ENCODE data around the gene PIP5K1B.

PIP5K1B gene

DNA sequence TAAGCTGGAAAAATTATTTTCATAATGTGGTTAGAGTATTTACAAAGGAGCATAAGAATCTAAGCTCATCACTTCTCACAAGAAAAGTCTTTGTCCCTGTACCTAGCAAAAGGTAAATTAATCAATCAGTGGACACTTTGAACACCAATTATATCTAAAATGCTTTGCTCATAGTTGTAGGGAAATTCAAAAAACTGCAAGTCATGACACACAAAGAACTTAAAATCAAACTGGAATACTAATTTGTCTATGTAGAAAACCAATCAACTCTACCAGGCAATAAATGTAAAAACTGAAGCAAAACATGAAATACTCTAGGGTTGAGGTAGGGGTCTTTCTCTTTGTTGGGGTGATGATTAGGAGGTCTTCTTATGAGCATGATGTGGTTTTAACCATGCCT is 173.4 kb downstream of the PIP5K1B start:
- no peak overlapping the region for H2AK5ac ChIP-seq (ENCODE audit: low read depth, low read length)
- H2AFZ ChIP-seq (ENCODE audit: low read length): no peak overlapping the region
- no peak overlapping the region for H4K91ac ChIP-seq (ENCODE audit: low read depth, low read length, poor library complexity)
- no peak overlapping the region for H3K23ac ChIP-seq (ENCODE audit: low read depth, low read length, poor library complexity)
- no peak overlapping the region for H2BK5ac ChIP-seq (ENCODE audit: low read length)
- no peaks in the 10 kb centered on the region for H3K9me3 ChIP-seq (replicated peaks in 1 of 2; ENCODE audit: control insufficient read depth in 2 of 2, insufficient read depth in 1 of 2, low read depth in 1 of 2, low read length in 2 of 2)
- H2BK120ac ChIP-seq (ENCODE audit: low read depth, low read length): no peak overlapping the region
- DNase-seq (ENCODE audit: low spot score): no peak
- H3K14ac ChIP-seq (ENCODE audit: low read length): no peak overlapping the region
- no peaks in the 10 kb centered on the region for H3K27me3 ChIP-seq (ENCODE audit: control insufficient read depth in 3 of 3, insufficient read depth in 3 of 3, low read depth in 1 of 3, low read length in 3 of 3)
- H3K4me2 ChIP-seq (ENCODE audit: insufficient read depth, low read length, poor library complexity, severe bottlenecking): no peak overlapping the region
- no peak overlapping the region for H3K4me3 ChIP-seq (ENCODE audit: low read length in 2 of 2)
- H2BK12ac ChIP-seq (ENCODE audit: low read length): no peak overlapping the region
- H3K36me3 ChIP-seq (replicated peaks in 1 of 2; ENCODE audit: control insufficient read depth in 2 of 2, insufficient read depth in 2 of 2, low read length in 2 of 2): peaks cover 0 to 60% of the 10 kb centered on the region in 2 donors
- H3K27ac ChIP-seq (replicated peaks; ENCODE audit: low read length): no peak overlapping the region
- no peak overlapping the region for H3K4ac ChIP-seq (ENCODE audit: low read length)
- H3K79me1 ChIP-seq (ENCODE audit: low read depth, low read length): no peaks in the 10 kb centered on the region
- H4K8ac ChIP-seq (ENCODE audit: low read depth, low read length): no peak overlapping the region
- H3K4me1 ChIP-seq (ENCODE audit: control insufficient read depth in 2 of 2, insufficient read depth in 1 of 2, low read depth in 1 of 2, low read length in 2 of 2): peaks cover 1 to 13% of the 10 kb centered on the region in 2 donors
- no peak overlapping the region for H3K9ac ChIP-seq (ENCODE audit: low read depth, low read length, poor library complexity)
- H2BK15ac ChIP-seq (ENCODE audit: low read length): no peak overlapping the region
- H3K18ac ChIP-seq (ENCODE audit: low read length): no peak overlapping the region

DNA sequence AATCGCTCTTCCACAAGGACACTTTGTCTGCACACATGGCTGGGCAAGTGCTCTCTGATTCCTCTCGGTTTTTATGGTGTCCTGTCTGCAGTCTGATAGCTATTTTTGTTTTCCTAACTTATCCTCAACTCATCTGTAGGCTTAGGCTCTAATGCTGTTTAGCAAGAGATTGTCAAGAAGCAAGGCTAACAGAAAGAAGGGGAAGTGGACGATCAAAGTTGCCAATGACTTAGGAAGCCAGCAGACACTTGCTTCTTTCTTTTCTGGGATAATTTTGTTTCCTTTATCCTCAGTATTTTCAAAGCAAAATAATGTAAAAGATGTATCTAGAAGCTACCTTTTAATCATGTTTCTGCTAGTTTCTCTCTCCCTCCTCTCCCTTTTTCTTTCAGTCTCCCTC is 178.2 kb downstream of the PIP5K1B start:
- peaks cover 0 to 65% of the 10 kb centered on the region in 2 donors for H3K36me3 ChIP-seq (replicated peaks in 1 of 2; ENCODE audit: control insufficient read depth in 2 of 2, insufficient read depth in 2 of 2, low read length in 2 of 2)
- H3K79me1 ChIP-seq (ENCODE audit: low read depth, low read length): no peaks in the 10 kb centered on the region
- H2BK5ac ChIP-seq (ENCODE audit: low read length): no peak overlapping the region
- H2BK120ac ChIP-seq (ENCODE audit: low read depth, low read length): no peak overlapping the region
- H2BK15ac ChIP-seq (ENCODE audit: low read length): no peak overlapping the region
- no CpG with 5 or more reads among the region's 3 CpGs for WGBS, 2 donors (ENCODE audit: extremely low coverage in 2 of 2, insufficient read length in 2 of 2, insufficient replicate concordance in 1 of 2)
- no peak overlapping the region for H3K27ac ChIP-seq (replicated peaks; ENCODE audit: low read length)
- H2AK5ac ChIP-seq (ENCODE audit: low read depth, low read length): no peak overlapping the region
- H3K18ac ChIP-seq (ENCODE audit: low read length): no peak overlapping the region
- H2AFZ ChIP-seq (ENCODE audit: low read length): no peak overlapping the region
- H4K8ac ChIP-seq (ENCODE audit: low read depth, low read length): no peak overlapping the region
- DNase-seq (ENCODE audit: low spot score): no peak
- H3K14ac ChIP-seq (ENCODE audit: low read length): no peak overlapping the region
- no peak overlapping the region for H3K4me2 ChIP-seq (ENCODE audit: insufficient read depth, low read length, poor library complexity, severe bottlenecking)
- no peaks in the 10 kb centered on the region for H3K27me3 ChIP-seq (ENCODE audit: control insufficient read depth in 3 of 3, insufficient read depth in 3 of 3, low read depth in 1 of 3, low read length in 3 of 3)
- H4K91ac ChIP-seq (ENCODE audit: low read depth, low read length, poor library complexity): no peak overlapping the region
- no peak overlapping the region for H3K4ac ChIP-seq (ENCODE audit: low read length)
- peaks cover 0 to 1% of the 10 kb centered on the region in 2 donors for H3K4me1 ChIP-seq (ENCODE audit: control insufficient read depth in 2 of 2, insufficient read depth in 1 of 2, low read depth in 1 of 2, low read length in 2 of 2)
- no peak overlapping the region for H3K23ac ChIP-seq (ENCODE audit: low read depth, low read length, poor library complexity)
- H3K4me3 ChIP-seq (ENCODE audit: low read length in 2 of 2): no peak overlapping the region
- H2BK12ac ChIP-seq (ENCODE audit: low read length): no peak overlapping the region
- no peak overlapping the region for H3K9ac ChIP-seq (ENCODE audit: low read depth, low read length, poor library complexity)
- no peaks in the 10 kb centered on the region for H3K9me3 ChIP-seq (replicated peaks in 1 of 2; ENCODE audit: control insufficient read depth in 2 of 2, insufficient read depth in 1 of 2, low read depth in 1 of 2, low read length in 2 of 2)

DNA sequence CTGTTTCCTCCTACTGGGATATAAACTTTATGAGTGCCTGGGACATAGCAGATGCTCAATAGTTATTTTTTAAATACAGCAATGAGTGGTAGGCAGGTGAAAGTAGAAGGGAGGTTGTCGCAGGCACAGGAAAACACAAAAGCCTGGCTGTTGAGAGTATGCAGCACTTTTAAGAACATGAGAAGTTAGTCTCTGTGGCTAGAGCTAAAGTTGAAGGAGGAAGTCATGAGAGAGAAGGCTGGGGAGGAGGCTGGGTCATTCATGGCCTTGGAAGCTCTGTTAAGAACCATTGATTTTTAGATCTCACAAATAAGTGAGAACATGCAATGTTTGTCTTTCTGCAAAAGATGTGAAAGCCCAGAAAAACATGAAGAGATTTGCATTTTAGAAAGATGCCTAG is 182.2 kb downstream of the PIP5K1B start:
- WGBS, 2 donors (ENCODE audit: extremely low coverage in 2 of 2, insufficient read length in 2 of 2, insufficient replicate concordance in 1 of 2): no CpG with 5 or more reads among the region's 1 CpG
- DNase-seq (ENCODE audit: low spot score): no peak

DNA sequence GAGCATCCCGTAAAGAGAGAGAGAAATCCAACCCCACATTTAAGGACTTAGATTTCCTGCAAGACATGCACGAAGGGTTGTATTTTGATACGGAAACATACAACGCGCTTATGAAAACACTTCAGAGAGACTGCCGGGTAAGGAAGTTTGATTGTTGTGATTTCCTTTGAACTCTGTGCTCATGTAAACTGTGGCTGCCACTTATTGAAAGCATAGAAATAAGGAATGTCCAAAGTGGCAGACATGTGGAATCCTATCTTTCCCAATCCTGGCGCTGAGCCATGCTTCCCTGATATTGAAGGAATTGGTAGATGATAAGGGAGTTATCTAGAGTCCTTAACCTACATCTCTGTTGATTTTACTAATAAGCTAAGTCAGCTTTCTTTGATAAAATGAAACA is 189.5 kb downstream of the PIP5K1B start:
- Histone ChIP-seq H2BK5ac (ENCODE audit: low read length) (no peak overlapping the region), H3K4ac (ENCODE audit: low read length) (no peak overlapping the region), H3K79me1 (ENCODE audit: low read depth, low read length) (no peaks in the 10 kb centered on the region), H3K27ac (replicated peaks; ENCODE audit: low read length) (no peak overlapping the region), H2AK5ac (ENCODE audit: low read depth, low read length) (no peak overlapping the region), H3K36me3 (replicated peaks in 1 of 2; ENCODE audit: control insufficient read depth in 2 of 2, insufficient read depth in 2 of 2, low read length in 2 of 2) (peaks cover 0 to 65% of the 10 kb centered on the region in 2 donors), H3K18ac (ENCODE audit: low read length) (no peak overlapping the region), H3K4me1 (ENCODE audit: control insufficient read depth in 2 of 2, insufficient read depth in 1 of 2, low read depth in 1 of 2, low read length in 2 of 2) (peaks cover 13 to 29% of the 10 kb centered on the region in 2 donors), H2BK120ac (ENCODE audit: low read depth, low read length) (no peak overlapping the region), H4K91ac (ENCODE audit: low read depth, low read length, poor library complexity) (no peak overlapping the region), H3K4me3 (ENCODE audit: low read length in 2 of 2) (no peak overlapping the region), H4K8ac (ENCODE audit: low read depth, low read length) (no peak overlapping the region), H3K27me3 (ENCODE audit: control insufficient read depth in 3 of 3, insufficient read depth in 3 of 3, low read depth in 1 of 3, low read length in 3 of 3) (no peaks in the 10 kb centered on the region), H2AFZ (ENCODE audit: low read length) (no peak overlapping the region), H2BK12ac (ENCODE audit: low read length) (no peak overlapping the region), H3K9me3 (replicated peaks in 1 of 2; ENCODE audit: control insufficient read depth in 2 of 2, insufficient read depth in 1 of 2, low read depth in 1 of 2, low read length in 2 of 2) (peaks cover 0 to 3% of the 10 kb centered on the region in 2 donors), H3K14ac (ENCODE audit: low read length) (no peak overlapping the region), H2BK15ac (ENCODE audit: low read length) (no peak overlapping the region), H3K4me2 (ENCODE audit: insufficient read depth, low read length, poor library complexity, severe bottlenecking) (no peak overlapping the region), H3K23ac (ENCODE audit: low read depth, low read length, poor library complexity) (no peak overlapping the region), H3K9ac (ENCODE audit: low read depth, low read length, poor library complexity) (no peak overlapping the region)
- no peak for DNase-seq (ENCODE audit: low spot score)
- no CpG with 5 or more reads among the region's 7 CpGs for WGBS, 2 donors (ENCODE audit: extremely low coverage in 2 of 2, insufficient read length in 2 of 2, insufficient replicate concordance in 1 of 2)

More for the DNA sequence above, 182.2 kb downstream of the PIP5K1B start:
- Histone ChIP-seq H3K27ac (replicated peaks; ENCODE audit: low read length) (no peak overlapping the region), H3K79me1 (ENCODE audit: low read depth, low read length) (no peaks in the 10 kb centered on the region), H3K4me1 (ENCODE audit: control insufficient read depth in 2 of 2, insufficient read depth in 1 of 2, low read depth in 1 of 2, low read length in 2 of 2) (no peaks in the 10 kb centered on the region), H3K9ac (ENCODE audit: low read depth, low read length, poor library complexity) (no peak overlapping the region), H3K27me3 (ENCODE audit: control insufficient read depth in 3 of 3, insufficient read depth in 3 of 3, low read depth in 1 of 3, low read length in 3 of 3) (no peaks in the 10 kb centered on the region), H3K18ac (ENCODE audit: low read length) (no peak overlapping the region), H4K91ac (ENCODE audit: low read depth, low read length, poor library complexity) (no peak overlapping the region), H2BK15ac (ENCODE audit: low read length) (no peak overlapping the region), H3K23ac (ENCODE audit: low read depth, low read length, poor library complexity) (no peak overlapping the region), H2AK5ac (ENCODE audit: low read depth, low read length) (no peak overlapping the region), H3K4me2 (ENCODE audit: insufficient read depth, low read length, poor library complexity, severe bottlenecking) (no peak overlapping the region), H3K14ac (ENCODE audit: low read length) (no peak overlapping the region), H4K8ac (ENCODE audit: low read depth, low read length) (no peak overlapping the region), H3K36me3 (replicated peaks in 1 of 2; ENCODE audit: control insufficient read depth in 2 of 2, insufficient read depth in 2 of 2, low read length in 2 of 2) (peaks cover 0 to 64% of the 10 kb centered on the region in 2 donors), H2BK5ac (ENCODE audit: low read length) (no peak overlapping the region), H3K4ac (ENCODE audit: low read length) (no peak overlapping the region), H2AFZ (ENCODE audit: low read length) (no peak overlapping the region), H2BK12ac (ENCODE audit: low read length) (no peak overlapping the region), H3K9me3 (replicated peaks in 1 of 2; ENCODE audit: control insufficient read depth in 2 of 2, insufficient read depth in 1 of 2, low read depth in 1 of 2, low read length in 2 of 2) (peaks cover 0 to 6% of the 10 kb centered on the region in 2 donors), H2BK120ac (ENCODE audit: low read depth, low read length) (no peak overlapping the region), H3K4me3 (ENCODE audit: low read length in 2 of 2) (no peak overlapping the region)
